Panc1 (cell line): ENCODE measurements around the gene KRT16.

Source experiments
- POLR2AphosphoS5 ChIP-seq: IDR thresholded peaks from 2 replicates; pipeline ENCODE4 v1.6.1; 2012; ENCODE audit warnings: mild to moderate bottlenecking, low read depth, low read length, moderate library complexity
- SIN3A ChIP-seq: IDR thresholded peaks from 2 replicates; pipeline ENCODE4 v1.6.1; 2012; ENCODE audit warnings: low read depth, mild to moderate bottlenecking, low read length, moderate library complexity, borderline replicate concordance; ENCODE audit not compliant: insufficient read depth
- TF ChIP-seq, protein P1 (sequence below): fragments of 450-650 bp; IDR thresholded peaks from 2 replicates; pipeline ENCODE4 v1.5.1; 2017; ENCODE audit warnings: mild to moderate bottlenecking

DNA sequence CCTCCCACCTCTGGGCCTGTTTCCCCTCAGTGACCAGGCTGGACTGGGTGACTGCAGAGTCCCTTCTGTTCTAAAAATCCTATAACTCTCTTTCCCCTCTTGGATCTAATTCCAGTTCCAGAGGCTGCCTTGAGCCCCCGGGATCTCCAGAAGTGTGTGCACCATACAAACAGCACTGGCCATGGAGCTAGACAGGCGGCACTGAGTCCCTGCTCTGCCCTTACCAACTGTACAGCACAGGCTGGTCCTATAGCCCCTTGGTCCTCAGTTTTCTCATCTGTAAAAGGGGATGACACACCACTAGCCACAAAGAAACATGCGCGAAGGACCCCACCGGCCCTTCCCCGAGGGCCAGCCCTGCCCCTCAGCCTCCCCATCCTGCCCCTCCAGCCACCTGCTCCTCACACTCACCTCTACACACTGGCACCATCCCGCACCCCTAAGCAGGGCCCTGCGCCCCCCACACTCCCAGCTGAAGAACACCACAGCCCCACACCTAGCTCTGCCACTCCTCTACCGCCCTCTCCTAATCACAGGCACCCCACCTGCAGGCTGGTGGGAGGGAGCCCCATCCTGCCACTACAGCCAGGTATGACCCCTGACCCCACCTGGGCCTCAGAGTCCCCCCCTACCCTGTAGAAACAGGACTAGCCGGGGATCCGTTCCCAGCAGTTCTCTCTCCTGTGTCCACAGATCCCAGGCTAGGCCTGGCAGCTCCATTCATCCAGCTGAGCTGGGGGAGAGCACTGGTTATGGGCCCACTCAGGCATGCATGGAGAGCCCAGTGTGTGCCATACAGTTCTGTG, 913 bp upstream of the KRT16 start:
- TF ChIP-seq, protein P1, sequence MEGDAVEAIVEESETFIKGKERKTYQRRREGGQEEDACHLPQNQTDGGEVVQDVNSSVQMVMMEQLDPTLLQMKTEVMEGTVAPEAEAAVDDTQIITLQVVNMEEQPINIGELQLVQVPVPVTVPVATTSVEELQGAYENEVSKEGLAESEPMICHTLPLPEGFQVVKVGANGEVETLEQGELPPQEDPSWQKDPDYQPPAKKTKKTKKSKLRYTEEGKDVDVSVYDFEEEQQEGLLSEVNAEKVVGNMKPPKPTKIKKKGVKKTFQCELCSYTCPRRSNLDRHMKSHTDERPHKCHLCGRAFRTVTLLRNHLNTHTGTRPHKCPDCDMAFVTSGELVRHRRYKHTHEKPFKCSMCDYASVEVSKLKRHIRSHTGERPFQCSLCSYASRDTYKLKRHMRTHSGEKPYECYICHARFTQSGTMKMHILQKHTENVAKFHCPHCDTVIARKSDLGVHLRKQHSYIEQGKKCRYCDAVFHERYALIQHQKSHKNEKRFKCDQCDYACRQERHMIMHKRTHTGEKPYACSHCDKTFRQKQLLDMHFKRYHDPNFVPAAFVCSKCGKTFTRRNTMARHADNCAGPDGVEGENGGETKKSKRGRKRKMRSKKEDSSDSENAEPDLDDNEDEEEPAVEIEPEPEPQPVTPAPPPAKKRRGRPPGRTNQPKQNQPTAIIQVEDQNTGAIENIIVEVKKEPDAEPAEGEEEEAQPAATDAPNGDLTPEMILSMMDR = no peak
- TF ChIP-seq SIN3A (no peak), POLR2AphosphoS5 (no peak)
